Activated CD8-positive, alpha-beta memory T cell treated with anti-CD3 and anti-CD28 coated beads, Interleukin-2, amount 50 U/mL, for 48 hours (primary cell): ENCODE results near the gene SPDYE8.
A peak's percentile ranks its signal among the peaks of the same experiment; 100 is the strongest.
"Not testable (repeated sequence)": the region's sequence is repeated elsewhere in the genome, so short reads cannot be mapped to it uniquely, and the experiment has no call there.

Experiments used
- DNase-seq: peaks from one replicate; pipeline ENCODE4 v3.0.0-alpha.2; 2020

SPDYE8 gene, protein sequence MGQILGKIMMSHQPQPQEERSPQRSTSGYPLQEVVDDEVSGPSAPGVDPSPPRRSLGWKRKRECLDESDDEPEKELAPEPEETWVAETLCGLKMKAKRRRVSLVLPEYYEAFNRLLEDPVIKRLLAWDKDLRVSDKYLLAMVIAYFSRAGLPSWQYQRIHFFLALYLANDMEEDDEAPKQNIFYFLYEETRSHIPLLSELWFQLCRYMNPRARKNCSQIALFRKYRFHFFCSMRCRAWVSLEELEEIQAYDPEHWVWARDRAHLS

GRCh38 chr7:73029666-73030065 is at the start of gene SPDYE8:
TSS of gene SPDYE8 (minus strand) at chr7:73029766. CDS start at chr7:73027966, 1,800 bp downstream.
- not testable (repeated sequence) for DNase-seq

GRCh38 chr7:73057811-73058210 is 28.2 kb upstream of the SPDYE8 start, which contains the start of gene SPDYE11:
TSS of gene SPDYE11 (minus strand) at chr7:73057911. CDS start at chr7:73056111, 1,800 bp downstream.
- DNase-seq, result not testable (repeated sequence)

DNA sequence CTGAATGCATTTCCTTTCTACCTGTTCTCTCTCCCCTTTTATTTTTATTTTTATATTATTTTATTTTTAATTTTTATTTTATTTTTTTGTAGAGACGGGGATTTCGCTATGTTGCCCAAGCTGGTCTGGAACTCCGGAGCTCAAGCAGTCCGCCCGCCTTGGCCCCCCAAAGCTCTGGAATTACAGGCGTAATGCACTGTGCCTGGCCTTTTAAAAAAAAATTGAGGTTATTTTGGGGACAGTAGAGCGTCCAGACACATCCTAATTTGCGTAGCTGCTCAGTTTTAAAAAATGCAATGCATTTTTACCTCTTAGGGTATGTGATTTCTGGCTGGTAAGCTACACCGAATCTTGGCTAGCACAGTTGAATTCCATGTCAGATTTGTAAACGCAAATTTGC is 23.1 kb downstream of the SPDYE8 start:
- peak; percentile 53 for DNase-seq

DNA sequence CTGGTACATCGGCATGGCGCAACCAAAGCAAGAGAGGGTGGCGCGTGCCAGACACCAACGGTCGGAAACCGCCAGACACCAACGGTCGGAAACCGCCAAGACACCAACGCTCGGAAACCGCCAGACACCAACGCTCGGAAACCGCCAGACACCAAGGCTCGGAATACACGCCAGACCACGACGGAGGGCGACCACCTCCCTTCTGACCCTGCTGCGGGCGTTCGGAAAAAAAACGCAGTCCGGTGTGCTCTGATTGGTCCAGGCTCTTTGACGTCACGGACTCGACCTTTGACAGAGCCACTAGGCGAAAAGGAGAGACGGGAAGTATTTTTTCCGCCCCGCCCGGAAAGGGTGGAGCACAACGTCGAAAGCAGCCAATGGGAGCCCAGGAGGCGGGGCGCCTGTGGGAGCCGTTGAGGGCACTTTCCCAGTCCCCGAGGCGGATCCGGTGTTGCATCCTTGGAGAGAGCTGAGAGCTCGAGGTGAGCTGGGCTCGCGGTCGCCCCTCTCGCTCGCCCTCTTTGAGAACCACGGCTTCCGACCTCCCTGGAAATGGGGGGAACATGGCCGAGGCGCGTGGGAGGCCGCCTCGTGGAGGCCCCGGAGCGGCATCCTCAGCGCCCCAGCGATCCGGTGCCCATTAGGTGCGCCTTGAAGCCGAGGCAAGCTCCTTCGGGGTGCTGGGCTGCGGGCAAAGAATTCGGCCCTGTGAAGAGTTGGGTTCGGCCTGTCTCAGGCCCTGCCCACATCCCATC is 23.7 kb downstream of the SPDYE8 start:
- peak; percentile 96 for DNase-seq

GRCh38 chr7:73005356-73005692 is 24.2 kb downstream of the SPDYE8 start:
- peak; percentile 90 for DNase-seq

- DNase-seq, result not testable (repeated sequence)
Observed at GRCh38 chr7:72997887-72998468, 31.6 kb downstream of the SPDYE8 start.

DNA sequence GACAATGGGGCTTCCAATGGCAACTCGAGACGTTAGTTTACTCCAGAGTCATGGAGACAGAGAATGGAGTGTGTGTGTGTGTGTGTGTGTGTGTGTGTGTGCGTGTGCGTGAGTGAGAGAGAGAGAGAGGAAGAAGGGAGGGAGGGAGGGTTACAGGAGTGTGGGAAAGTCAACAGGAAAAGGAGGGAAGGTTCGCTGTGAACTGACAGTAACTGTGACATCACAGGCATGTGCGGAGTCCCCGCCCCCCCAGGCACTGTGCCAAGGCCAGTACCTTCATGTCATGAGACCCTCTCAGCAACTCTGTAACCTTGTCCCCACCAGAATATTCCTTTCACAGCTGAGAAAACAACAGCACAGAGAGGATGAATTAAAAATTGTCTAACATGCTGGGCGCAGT is 32.1 kb downstream of the SPDYE8 start:
- not testable (repeated sequence) for DNase-seq

DNA sequence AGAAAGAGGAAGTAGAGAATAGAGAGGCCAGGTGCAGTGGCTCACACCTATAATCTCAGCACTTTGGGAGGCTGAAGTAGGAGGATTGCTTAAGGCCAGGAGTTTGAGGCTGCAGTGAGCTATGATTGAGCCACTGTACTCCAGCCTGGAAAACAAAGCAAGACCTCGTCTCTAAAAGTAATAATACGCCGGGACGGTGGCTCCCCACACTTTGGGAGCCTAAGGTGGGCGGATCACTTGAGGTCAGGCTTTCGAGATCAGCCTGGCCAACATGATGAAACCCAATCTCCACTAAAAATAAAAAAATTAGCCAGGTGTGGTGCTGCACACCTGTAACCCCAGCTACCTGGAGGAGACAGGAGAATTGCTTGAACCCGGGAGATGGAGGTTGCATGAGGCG is 34.1 kb downstream of the SPDYE8 start:
- not testable (repeated sequence) for DNase-seq

DNA sequence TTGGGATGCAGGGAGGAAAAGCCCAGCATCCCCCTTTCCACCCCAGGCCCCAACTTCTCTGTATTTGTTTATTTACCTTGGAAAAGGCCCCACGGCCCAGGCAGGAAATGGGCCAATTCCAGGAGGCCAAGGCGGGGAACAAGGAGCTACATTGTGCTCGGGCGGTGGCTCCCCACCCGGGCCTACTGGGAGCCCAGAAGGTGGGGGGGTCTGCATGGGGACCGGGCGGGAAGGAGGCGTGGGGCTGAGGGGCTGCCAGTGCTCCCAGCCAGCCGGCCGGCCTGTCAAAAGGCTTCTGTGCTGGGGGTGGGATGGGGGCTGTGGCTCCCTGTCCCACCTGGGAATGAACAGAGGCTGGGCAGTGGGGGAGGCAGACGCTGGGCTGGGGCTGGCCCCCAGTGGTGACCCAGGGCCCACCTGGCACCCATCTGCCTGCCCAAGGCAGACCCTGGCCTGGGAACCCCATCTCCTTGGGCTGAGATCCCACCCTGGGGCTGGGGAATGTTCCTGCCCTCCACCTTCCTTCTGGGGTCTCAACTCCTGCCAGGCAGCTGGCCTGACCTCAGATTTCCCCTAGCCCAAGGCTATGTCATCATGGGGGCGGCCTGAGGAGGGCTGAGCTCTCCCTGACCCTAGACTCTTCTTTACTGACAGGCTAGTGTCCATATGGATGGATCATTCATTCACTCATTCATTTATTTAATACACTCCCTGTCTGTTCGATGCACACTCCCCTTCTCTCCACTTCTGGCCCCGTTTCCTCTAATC is 39.2 kb downstream of the SPDYE8 start:
- DNase-seq, result not testable (repeated sequence)

DNA sequence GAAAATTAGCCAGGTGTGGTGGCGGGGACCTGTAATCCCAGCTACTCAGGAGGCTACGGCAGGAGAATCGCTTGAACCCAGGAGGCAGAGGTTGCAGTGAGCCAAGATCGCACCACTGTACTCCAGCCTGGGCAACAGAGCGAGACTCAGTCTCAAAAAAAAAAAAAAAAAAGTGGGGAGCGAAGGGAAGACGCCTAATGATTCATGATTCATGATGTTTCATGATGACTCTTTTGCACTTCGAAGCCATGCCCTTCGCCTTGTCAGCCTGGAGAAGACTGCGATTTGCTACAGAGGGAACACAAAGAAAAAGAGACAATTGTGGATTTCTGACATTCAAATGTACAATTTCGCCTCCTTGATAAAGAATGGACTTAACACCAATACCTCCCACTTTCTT is 47.5 kb downstream of the SPDYE8 start:
- not testable (repeated sequence) for DNase-seq

DNA sequence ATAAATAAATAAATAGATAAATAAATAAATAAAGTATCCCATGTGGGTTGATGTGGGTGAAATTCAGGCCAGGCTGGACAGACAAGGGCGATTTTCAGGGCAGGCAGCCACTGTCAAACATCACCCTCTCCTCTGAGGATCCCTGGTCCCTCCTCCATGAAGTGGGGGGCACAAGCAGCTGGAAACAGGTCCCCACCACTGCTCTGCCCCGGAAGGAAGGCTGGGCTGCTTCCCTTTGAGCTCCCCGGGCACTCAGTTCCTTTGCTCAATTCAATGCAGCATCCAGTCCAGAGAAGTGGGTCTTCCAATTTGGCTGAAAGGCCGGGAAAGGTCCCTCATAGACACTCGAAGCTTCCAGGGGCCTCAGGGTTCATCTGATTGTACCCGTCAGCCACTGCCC is 49.2 kb downstream of the SPDYE8 start:
- peak; percentile 34 for DNase-seq

DNA sequence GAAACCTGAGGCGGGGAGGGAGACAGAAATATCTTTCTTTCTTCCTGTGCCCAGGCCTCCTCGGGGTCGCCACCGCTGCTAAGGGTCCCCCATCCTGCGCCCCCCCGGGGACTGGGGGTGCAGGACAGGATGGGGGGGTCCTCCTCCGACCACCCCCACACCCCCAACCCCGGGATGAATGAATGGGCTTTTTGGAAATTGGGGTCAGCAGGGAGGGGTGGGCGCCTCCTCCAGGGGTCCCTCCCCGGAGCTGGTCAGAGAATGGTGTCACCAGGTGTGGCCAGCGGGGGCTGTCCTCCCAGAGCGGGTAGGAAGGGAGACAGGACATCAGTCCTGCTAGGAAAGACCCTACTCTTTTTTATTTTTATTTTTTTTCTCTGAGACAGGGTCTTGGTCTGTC is 53.1 kb downstream of the SPDYE8 start:
- not testable (repeated sequence) for DNase-seq

- not testable (repeated sequence) for DNase-seq
Observed at GRCh38 chr7:72975656-72976286, 53.8 kb downstream of the SPDYE8 start.

GRCh38 chr7:72974781-72975180 is 54.8 kb downstream of the SPDYE8 start:
- not testable (repeated sequence) for DNase-seq

DNA sequence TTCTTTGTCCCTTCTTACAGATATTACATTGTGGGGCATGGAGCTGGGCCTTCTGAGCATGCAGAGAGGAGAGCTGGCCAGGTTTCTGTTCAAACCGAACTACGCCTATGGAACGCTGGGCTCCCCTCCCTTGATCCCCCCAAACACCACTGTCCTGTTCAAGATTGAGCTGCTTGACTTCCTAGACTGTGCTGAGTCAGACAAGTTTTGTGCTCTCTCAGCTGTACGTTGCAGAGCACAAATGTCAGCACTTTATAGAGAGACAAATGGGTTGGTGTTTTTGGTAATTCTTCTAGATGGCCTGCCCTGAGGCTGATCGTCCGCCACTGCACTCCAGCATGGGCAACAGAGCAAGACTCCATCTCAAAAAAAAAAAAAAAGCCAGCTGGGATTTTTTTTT is 58.1 kb downstream of the SPDYE8 start:
- not testable (repeated sequence) for DNase-seq
